Fibroblast of villous mesenchyme (primary cell): ENCODE measurements around the gene RASA2. TPM values are rescaled to one million over a fixed set of nuclear protein-coding genes. Genes with fewer than 3 reads are reported as not detected.
"Not testable (repeated sequence)": the region's sequence is repeated elsewhere in the genome, so short reads cannot be mapped to it uniquely, and the experiment has no call there.

Source experiments
- DNase-seq: peaks from one replicate; pipeline ENCODE4 v3.0.0-alpha.2; 2010; ENCODE audit warnings: low read depth
- H3K4me3 ChIP-seq: 2 replicates; pipeline ENCODE4 v1.5.1; 2011; ENCODE audit warnings: low read depth, mild to moderate bottlenecking, low read length
- CTCF ChIP-seq: IDR thresholded peaks from 2 replicates; pipeline ENCODE4 v1.5.1; 2012; ENCODE audit warnings: low read depth, mild to moderate bottlenecking, low read length; ENCODE audit not compliant: insufficient read depth
- total RNA-seq: library from RNA; depleted of rRNA; stranded (reverse); fragments of >200 nt; gene quantifications from 2 replicates; pipeline ENCODE4 v1.2.3, GENCODE V29; 2012

The RASA2 gene
- total RNA-seq, 1 donor: 18.1 TPM

GRCh38 chr3:141466633-141467169, 20.1 kb upstream of the RASA2 start:
- no peak for DNase-seq
- TF ChIP-seq CTCF: no peak
- H3K4me3 ChIP-seq: no peak overlapping the region

- H3K4me3 ChIP-seq: no peak overlapping the region
- no peak for TF ChIP-seq CTCF
- no peak for DNase-seq
Observed at GRCh38 chr3:141469720-141470119, 17.1 kb upstream of the RASA2 start.

GRCh38 chr3:141471160-141471559, 15.7 kb upstream of the RASA2 start:
- H3K4me3 ChIP-seq: no peak overlapping the region
- TF ChIP-seq CTCF: no peak
- DNase-seq: no peak

- no peak for DNase-seq
- no peak for TF ChIP-seq CTCF
- no peak overlapping the region for H3K4me3 ChIP-seq
Observed at GRCh38 chr3:141476033-141476432, 10.8 kb upstream of the RASA2 start.

GRCh38 chr3:141477224-141477623, 9.6 kb upstream of the RASA2 start:
- no peak for TF ChIP-seq CTCF
- peak; percentile 59 for DNase-seq
- no peak overlapping the region for H3K4me3 ChIP-seq

- no peak for TF ChIP-seq CTCF
- no peak for DNase-seq
- no peak overlapping the region for H3K4me3 ChIP-seq
Observed at GRCh38 chr3:141478139-141478538, 8.7 kb upstream of the RASA2 start.

GRCh38 chr3:141478840-141479239, 8.0 kb upstream of the RASA2 start:
- not testable (repeated sequence) for DNase-seq, H3K4me3 ChIP-seq
